NCI-H446 treated with DMSO at 0.1 percent for 48 hours (cell line): Measurements from ENCODE around the gene ATG101.
A peak's percentile ranks its signal among the peaks of the same experiment; 100 is the strongest.

Experiments used
- DNase-seq: peaks from one replicate; lab custom pipeline; 2025; lab: John Stamatoyannopoulos, UW

ATG101 gene, protein sequence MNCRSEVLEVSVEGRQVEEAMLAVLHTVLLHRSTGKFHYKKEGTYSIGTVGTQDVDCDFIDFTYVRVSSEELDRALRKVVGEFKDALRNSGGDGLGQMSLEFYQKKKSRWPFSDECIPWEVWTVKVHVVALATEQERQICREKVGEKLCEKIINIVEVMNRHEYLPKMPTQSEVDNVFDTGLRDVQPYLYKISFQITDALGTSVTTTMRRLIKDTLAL

DNA sequence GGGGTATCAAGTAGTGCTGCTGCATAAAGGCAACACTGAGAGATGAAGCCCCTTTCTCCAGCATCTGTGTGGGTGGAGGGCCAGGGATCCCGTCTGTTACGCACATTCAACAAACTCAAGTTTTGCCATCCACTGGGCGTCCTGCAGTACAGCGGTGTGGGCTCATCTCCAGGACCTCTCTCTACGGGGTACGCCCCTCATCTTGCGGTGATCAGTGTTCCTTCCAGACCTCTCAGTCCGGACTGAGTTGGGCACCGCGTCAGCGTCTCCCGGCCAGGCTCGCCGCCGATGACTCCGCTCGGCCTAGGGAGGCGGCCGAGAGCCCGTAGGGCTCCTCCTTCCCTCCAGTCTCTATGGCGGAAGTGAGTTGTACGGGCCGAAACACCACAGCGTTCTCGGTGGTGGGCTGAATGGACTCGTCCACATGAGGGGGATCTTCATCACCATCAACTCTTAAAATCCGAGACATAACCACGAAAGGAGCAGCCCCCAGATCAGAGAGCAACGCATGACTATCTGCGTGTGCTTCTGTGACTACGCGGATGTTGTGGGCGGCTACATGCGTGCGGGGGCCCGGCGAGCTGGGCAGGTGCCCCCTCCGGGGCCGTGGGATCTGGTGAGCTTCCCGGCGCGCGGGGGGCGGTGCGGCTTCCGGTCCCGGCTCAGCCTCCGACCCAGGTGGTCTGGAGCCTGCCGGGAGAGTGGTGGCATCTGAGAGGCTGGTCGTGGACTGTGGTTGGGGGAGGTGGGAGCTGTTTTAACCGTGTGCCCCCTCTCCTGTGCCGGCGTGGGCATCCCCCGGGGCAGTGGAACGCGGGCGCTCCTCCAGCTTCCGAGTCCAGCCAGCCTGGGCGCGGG, at the start of gene ATG101:
Gene ATG101 (plus strand): TSS at position 652 of the 858 bp plus-strand sequence. CDS start 3,673 bp downstream, outside the sequence.
- DNase-seq = peak; percentile 87

GRCh38 chr12:52020539-52021336, 49.0 kb upstream of the ATG101 start:
- no peak for DNase-seq

GRCh38 chr12:52022841-52023181, 47.0 kb upstream of the ATG101 start:
- DNase-seq = no peak

DNA sequence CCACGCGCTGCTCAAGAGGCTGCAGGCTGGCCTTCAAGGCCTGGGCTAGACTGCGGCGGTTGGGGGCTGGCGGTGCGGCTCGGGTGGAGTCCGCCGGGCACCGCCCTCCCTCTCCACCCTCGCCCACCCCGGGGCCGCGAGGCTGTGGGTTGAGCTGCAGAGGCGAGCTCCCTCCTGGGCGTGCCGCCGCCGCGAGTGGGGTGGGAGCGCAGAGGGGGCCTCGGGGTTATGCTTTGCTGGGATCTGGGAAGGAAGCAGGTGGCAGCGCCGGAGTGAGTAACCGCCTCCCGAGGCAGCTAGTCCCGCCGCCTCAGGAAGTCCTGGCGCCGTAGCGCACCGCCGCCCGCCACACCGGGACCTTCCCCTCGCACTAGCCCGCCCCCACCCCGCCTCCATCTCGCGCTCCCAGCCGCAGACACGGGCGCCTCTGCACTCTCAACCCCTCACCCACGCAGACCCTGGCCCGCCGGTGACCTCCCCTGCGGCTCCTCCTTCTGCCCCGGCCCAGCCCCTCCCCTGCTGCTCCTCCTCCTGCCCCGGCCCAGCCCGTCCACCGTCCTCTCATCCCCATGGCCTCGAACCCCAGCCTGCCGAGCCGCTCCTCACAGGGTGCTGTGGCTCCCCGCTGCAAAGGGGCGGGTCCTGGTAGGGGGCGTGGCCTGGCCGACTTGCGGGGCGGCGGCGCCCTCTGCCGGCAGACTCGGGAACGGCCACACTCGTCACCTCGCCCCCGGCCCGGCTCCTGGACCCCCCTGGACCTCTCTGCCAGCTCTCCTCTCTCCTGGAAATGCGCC, 46.4 kb upstream of the ATG101 start:
- no peak for DNase-seq

DNA sequence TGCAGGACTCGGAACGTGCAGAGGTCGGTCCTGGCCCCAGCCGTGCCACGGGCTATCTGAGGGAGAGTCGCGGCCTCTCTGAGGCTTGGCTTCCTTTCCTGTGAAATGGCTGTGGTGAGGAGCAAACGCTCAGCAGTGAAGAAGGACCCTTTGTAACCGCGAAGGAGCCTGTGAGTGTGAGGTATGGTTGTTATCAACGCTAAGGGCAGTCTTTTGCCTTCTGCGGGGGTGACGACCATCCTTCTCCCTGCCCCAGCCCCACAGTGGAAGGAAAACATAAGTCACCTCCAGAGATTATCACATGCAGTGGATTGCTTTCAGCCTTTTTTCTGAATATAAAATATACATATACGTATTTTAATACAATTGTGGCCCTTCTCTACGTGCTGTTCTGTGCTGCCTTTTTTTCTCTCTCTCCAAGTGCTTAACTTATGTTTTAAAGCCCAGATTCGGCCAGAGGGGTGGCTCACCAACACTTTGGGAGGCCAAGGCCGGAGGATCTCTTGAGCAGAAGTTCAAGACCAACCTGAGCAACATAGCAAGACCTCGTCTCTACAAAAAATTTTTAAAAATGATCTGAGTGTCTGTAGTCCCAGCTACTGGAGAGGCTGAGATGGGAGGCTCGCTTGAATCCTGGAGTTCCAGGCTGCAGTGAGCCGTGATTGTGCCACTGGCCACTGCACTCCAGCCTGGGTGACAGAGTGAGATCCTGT, 45.6 kb upstream of the ATG101 start:
- no peak for DNase-seq

DNA sequence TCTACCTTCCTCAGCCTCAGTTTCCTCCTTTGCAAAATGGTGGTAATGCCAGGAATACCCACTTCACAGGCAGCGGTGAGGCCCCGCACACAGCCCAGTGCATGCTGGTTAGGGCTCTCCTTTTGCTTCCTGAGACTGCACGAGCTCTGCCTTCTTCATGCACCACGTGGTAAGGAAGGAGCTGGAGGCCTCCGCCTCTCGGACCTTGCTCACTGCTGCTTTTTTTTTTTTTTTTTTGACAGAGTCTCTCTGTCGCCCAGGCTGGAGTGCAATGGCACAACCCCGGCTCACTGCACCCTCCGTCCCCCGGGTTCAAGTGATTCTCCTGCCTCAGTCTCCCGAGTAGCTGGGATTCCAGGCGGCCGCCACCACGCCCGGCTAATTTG, 44.9 kb upstream of the ATG101 start:
- DNase-seq = no peak

- DNase-seq = no peak
Observed at GRCh38 chr12:52026263-52026662, 43.5 kb upstream of the ATG101 start.

DNA sequence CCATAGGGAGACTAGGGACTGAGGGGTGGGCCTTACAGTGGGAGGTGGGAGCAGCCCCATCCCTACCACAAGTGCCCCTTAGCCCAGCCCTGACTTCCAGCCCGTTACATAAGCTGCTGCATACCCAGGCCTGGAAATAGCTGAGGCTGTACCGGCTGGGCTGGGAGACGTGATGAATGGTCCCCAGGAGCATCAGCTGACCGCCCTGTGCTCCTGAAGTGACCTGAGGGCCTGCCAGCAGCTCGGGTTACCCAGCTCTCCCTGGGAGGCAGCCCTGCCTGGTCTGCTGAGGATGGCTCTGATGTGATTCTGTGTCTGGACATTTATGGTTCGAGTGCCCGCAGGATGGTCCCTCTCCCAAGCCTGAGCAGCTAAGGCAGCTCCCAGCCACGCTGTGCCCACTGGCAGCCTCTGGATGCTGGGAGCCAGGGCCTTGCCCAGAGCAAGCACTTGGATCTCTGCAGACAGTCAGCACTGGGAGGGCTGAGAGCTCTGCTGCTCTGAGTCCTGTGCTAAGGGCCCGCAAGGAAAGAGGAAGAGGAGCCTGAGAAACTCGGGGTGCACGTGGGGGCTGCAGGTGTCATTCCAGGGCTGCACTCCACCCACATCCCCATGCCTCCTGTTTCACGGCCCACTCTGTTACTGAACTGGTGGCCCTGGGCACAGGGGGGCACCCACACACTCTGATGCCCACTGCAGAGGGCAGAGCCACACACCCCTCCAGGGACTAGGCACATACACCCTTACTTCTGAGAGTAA, 42.5 kb upstream of the ATG101 start:
- DNase-seq = no peak

GRCh38 chr12:52029685-52030084, 40.1 kb upstream of the ATG101 start:
- DNase-seq = no peak

DNA sequence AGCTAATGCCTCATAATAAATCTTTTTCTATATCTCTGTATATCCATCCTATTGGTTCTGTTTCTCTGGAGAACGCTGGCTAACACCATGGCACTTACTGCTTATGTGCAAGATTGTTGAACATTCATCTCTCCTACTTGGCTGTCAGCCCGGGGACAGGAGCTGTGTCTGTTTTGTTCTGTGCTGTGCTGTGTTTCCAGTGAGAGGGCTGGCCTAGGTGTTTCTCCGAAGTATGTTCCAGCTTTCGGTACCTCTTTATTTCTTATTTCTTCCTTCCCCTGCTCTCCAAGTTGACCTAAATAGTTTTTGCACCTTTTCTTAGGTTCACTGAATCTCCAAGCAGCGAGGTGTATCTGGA, 37.4 kb upstream of the ATG101 start:
- peak; percentile 10 for DNase-seq

- peak; percentile 94 for DNase-seq
Observed at GRCh38 chr12:52032804-52033445, 36.9 kb upstream of the ATG101 start.

GRCh38 chr12:52033446-52034140, 36.2 kb upstream of the ATG101 start:
- no peak for DNase-seq

GRCh38 chr12:52035190-52035589, 34.6 kb upstream of the ATG101 start:
- DNase-seq = no peak

- DNase-seq = no peak
Observed at GRCh38 chr12:52035926-52036325, 33.9 kb upstream of the ATG101 start.

DNA sequence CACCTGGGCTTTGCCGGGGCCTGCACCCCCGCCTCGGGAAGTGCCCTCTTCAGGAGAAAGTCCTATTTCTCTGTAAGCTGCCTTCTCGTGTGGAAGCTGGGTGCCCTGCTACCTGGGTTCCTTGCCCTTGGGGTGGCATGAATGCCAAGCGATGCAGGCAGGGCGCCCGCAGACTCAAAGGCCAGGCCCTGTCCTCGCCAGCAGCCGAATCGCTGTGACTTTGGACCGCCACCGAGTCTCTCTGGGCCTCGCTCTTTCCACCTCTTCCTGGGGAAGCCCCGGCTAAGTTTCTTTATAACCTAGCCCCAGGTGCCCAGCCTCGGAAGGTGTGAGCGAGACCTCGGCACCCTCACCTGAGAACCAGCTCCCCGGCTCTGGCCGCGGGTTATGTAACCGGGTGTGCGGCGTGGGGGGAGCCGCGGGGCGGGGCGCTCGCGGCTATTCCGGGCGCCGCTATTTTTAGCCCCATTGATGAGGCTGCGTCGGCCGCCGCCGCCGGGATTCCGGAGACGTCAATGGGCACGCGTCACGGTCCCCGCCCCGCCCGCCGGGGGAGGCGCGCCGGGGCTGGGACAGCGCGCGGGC, 33.1 kb upstream of the ATG101 start:
- DNase-seq = no peak

- no peak for DNase-seq
Observed at GRCh38 chr12:52037248-52037861, 32.4 kb upstream of the ATG101 start.

GRCh38 chr12:52038447-52038846, 31.3 kb upstream of the ATG101 start:
- DNase-seq = no peak

- DNase-seq = no peak
Observed at GRCh38 chr12:52041035-52041434, 28.7 kb upstream of the ATG101 start.

- no peak for DNase-seq
Observed at GRCh38 chr12:52041695-52042123, 28.1 kb upstream of the ATG101 start.
